Right cardiac atrium (tissue), 5 donors: ENCODE measurements around the gene ELSPBP1. TPM values are rescaled to one million over a fixed set of nuclear protein-coding genes. Genes with fewer than 3 reads are reported as not detected.

Experiments used
- polyA plus RNA-seq: library from polyadenylated mRNA; stranded (reverse); fragments of 200-250 nt; gene quantifications from one replicate; pipeline ENCODE4 v1.2.3, GENCODE V29; 2013
- total RNA-seq, 4 donors: library from RNA; stranded (reverse); fragmentation: NEBNext Ultra II Directional; extraction: Animal tissue kit (Norgen Biotek cat#: 25700); gene quantifications; one replicate each; pipeline ENCODE4 v1.2.1, GENCODE V29; 2021
- donor health status: healthy with polysubstance abuse.
- donor health status: DM: no; HTN: yes; CAD: no.
- donor health status: DM: no; HTN: no; CAD: no.
- donor health status: DM: no; HTN: yes; CAD: no; lungs with severe emphysema.
- donor health status: DM: yes; HTN: yes; CAD: no.

ELSPBP1 gene
- total and polyA plus RNA-seq, 5 donors: not detected

Other genes starting within 250 kb of the ELSPBP1 start
- gene NOP53, start 249.1 kb upstream of the ELSPBP1 start, total RNA-seq: 100 to 1,000 TPM; 191 to 248 (median 237) TPM
- gene NOP53, start 249.1 kb upstream of the ELSPBP1 start, polyA plus RNA-seq: 322 TPM
- gene SELENOW, start 215.9 kb upstream of the ELSPBP1 start, total RNA-seq: 1,000 to 10,000 TPM in 2 of 4 donors, 100 to 1,000 TPM in 2; 857 to 1,126 (median 1,037) TPM
- gene SELENOW, start 215.9 kb upstream of the ELSPBP1 start, polyA plus RNA-seq: 1,795 TPM
- gene TPRX1, start 190.1 kb upstream of the ELSPBP1 start, total RNA-seq: not detected
- not detected for gene TPRX1, start 190.1 kb upstream of the ELSPBP1 start, polyA plus RNA-seq
- gene CRX, start 172.7 kb upstream of the ELSPBP1 start, total RNA-seq: not detected
- gene CRX, start 172.7 kb upstream of the ELSPBP1 start, polyA plus RNA-seq: not detected
- gene TPRX2, start 135.4 kb upstream of the ELSPBP1 start, total RNA-seq: not detected
- gene TPRX2, start 135.4 kb upstream of the ELSPBP1 start, polyA plus RNA-seq: not detected
- gene SULT2A1, start 108.3 kb upstream of the ELSPBP1 start, total RNA-seq: not detected
- not detected for gene SULT2A1, start 108.3 kb upstream of the ELSPBP1 start, polyA plus RNA-seq
- gene BSPH1, start 2.5 kb upstream of the ELSPBP1 start, total RNA-seq: not detected
- gene BSPH1, start 2.5 kb upstream of the ELSPBP1 start, polyA plus RNA-seq: not detected
- gene CABP5, start 49.4 kb downstream of the ELSPBP1 start, total RNA-seq: not detected
- gene CABP5, start 49.4 kb downstream of the ELSPBP1 start, polyA plus RNA-seq: not detected
- 10 to 100 TPM; 24.7 to 39.6 (median 29.3) TPM for gene PLA2G4C, start 116.2 kb downstream of the ELSPBP1 start, total RNA-seq
- 30.1 TPM for gene PLA2G4C, start 116.2 kb downstream of the ELSPBP1 start, polyA plus RNA-seq
- gene LIG1, start 175.7 kb downstream of the ELSPBP1 start, total RNA-seq: 1 to 10 TPM; 3.8 to 8.4 (median 5.5) TPM
- gene LIG1, start 175.7 kb downstream of the ELSPBP1 start, polyA plus RNA-seq: 4.2 TPM
- 1 to 10 TPM; 5.4 to 6.9 (median 6.5) TPM for gene ZSWIM9, start 176.0 kb downstream of the ELSPBP1 start, total RNA-seq
- gene ZSWIM9, start 176.0 kb downstream of the ELSPBP1 start, polyA plus RNA-seq: 5.7 TPM